ENCODE measurements around the gene ISM1. TPM values are rescaled to one million over a fixed set of nuclear protein-coding genes. Genes with fewer than 3 reads are reported as not detected.

Gene ISM1
- total and polyA plus RNA-seq, 7 experiments from 2014 or later: 1.6 to 3.2 (median 2.4) TPM

DNA sequence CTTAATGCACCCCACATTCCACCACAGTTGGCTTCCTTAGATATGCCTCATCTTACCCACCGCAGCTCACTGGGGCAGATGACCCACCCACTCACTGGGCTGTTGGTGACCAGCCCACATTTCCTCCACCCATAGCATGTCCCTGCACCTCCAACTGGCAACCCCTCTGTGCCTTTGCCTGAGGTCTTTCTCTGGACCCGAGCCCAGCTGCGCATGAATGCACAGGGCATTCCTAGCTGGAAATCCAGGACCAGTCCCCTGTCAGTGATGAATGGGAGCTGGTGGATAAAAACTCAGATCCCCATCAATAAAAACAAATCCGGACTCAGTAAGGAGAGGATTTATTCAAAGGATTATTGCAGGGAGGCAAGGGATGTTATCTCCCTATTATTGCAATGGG is 75.0 kb downstream of the ISM1 start:
- POLR2A ChIA-PET: no interaction called here
- CTCF ChIA-PET: interaction anchor here (1.1 kb wide), 1 partner anchor 36 kb away, joined by 3 read pairs; no protein-coding TSS in a partner anchor
- no peak overlapping the region for H3K27ac Mint-ChIP-seq

GRCh38 chr20:13297147-13297899 is 76.2 kb downstream of the ISM1 start:
- ChIA-PET POLR2A (no interaction called here), CTCF (interaction anchor here (1.1 kb wide), 1 partner anchor 37 kb away, joined by 3 read pairs; no protein-coding TSS in a partner anchor)
- Histone ChIP-seq H3K27ac (ENCODE audit: low read depth, low read length) (no peak overlapping the region), H3K4me1 (ENCODE audit: control insufficient read depth in 2 of 2, insufficient read depth in 2 of 2, low read length in 2 of 2) (no peaks in the 10 kb centered on the region), H3K27me3 (ENCODE audit: control insufficient read depth in 2 of 2, insufficient read depth in 2 of 2, low read length in 2 of 2) (no peaks in the 10 kb centered on the region), H3K9me3 (ENCODE audit: control insufficient read depth in 2 of 3, low read length in 3 of 3) (no peaks in the 10 kb centered on the region), H3K36me3 (ENCODE audit: control insufficient read depth in 2 of 3, insufficient read depth in 3 of 3, low read length in 3 of 3) (no peaks in the 10 kb centered on the region), H3K4me3 (ENCODE audit: low read length) (no peak overlapping the region)
- no peak for DNase-seq
- Mint-ChIP-seq H3K36me3 (peaks cover 0 to 3% (median 0%) of the 10 kb centered on the region in 5 donors), H3K4me1 (no peaks in the 10 kb centered on the region), H3K4me3 (no peak overlapping the region), H3K27ac (no peak overlapping the region), H3K9me3 (no peaks in the 10 kb centered on the region), H3K27me3 (no peaks in the 10 kb centered on the region)
- ATAC-seq: no peak
- intact Hi-C loops (cut with micrococcal nuclease): no loop called here

More for the DNA sequence above, 75.0 kb downstream of the ISM1 start:
- H3K27ac ChIP-seq (ENCODE audit: low read depth, low read length): no peak overlapping the region
- H3K4me3 Mint-ChIP-seq: no peak overlapping the region
- no peaks in the 10 kb centered on the region for H3K9me3 Mint-ChIP-seq
- no peak for DNase-seq
- H3K4me1 ChIP-seq (ENCODE audit: control insufficient read depth in 2 of 2, insufficient read depth in 2 of 2, low read length in 2 of 2): no peaks in the 10 kb centered on the region
- no peaks in the 10 kb centered on the region for H3K36me3 ChIP-seq (ENCODE audit: control insufficient read depth in 2 of 3, insufficient read depth in 3 of 3, low read length in 3 of 3)
- peaks cover 0 to 5% (median 0%) of the 10 kb centered on the region in 5 donors for H3K36me3 Mint-ChIP-seq
- intact Hi-C loops (cut with micrococcal nuclease): no loop called here
- ATAC-seq: no peak
- H3K4me3 ChIP-seq (ENCODE audit: low read length): no peak overlapping the region
- H3K4me1 Mint-ChIP-seq: no peaks in the 10 kb centered on the region
- H3K9me3 ChIP-seq (ENCODE audit: control insufficient read depth in 2 of 3, low read length in 3 of 3): no peaks in the 10 kb centered on the region
- no peaks in the 10 kb centered on the region for H3K27me3 Mint-ChIP-seq
- no peaks in the 10 kb centered on the region for H3K27me3 ChIP-seq (ENCODE audit: control insufficient read depth in 2 of 2, insufficient read depth in 2 of 2, low read length in 2 of 2)

- CTCF ChIA-PET: no interaction called here
Measured at GRCh38 chr20:13298692-13299373, 77.8 kb downstream of the ISM1 start.

GRCh38 chr20:13299401-13299800 is 78.3 kb downstream of the ISM1 start:
- H3K9me3 ChIP-seq (ENCODE audit: control insufficient read depth in 2 of 3, low read length in 3 of 3): peaks cover 0 to 4% (median 0%) of the 10 kb centered on the region in 3 experiments
- Mint-ChIP-seq H3K27me3 (no peaks in the 10 kb centered on the region), H3K27ac (no peak overlapping the region), H3K9me3 (no peaks in the 10 kb centered on the region), H3K36me3 (no peaks in the 10 kb centered on the region), H3K4me1 (no peaks in the 10 kb centered on the region), H3K4me3 (no peak overlapping the region)
- ATAC-seq (no peak), DNase-seq (no peak)
- no peak overlapping the region for H3K27ac ChIP-seq (ENCODE audit: low read depth, low read length)
- intact Hi-C loops (cut with micrococcal nuclease): no loop called here
- H3K27me3 ChIP-seq (ENCODE audit: control insufficient read depth in 2 of 2, insufficient read depth in 2 of 2, low read length in 2 of 2): no peaks in the 10 kb centered on the region
- H3K4me3 ChIP-seq (ENCODE audit: low read length): no peak overlapping the region
- ChIA-PET CTCF (no interaction called here), POLR2A (no interaction called here)
- H3K4me1 ChIP-seq (ENCODE audit: control insufficient read depth in 2 of 2, insufficient read depth in 2 of 2, low read length in 2 of 2): no peaks in the 10 kb centered on the region
- no peaks in the 10 kb centered on the region for H3K36me3 ChIP-seq (ENCODE audit: control insufficient read depth in 2 of 3, insufficient read depth in 3 of 3, low read length in 3 of 3)

More at GRCh38 chr20:13298692-13299373, 77.8 kb downstream of the ISM1 start:
- no peak for ATAC-seq
- DNase-seq: no peak
- no peak overlapping the region for H3K4me3 Mint-ChIP-seq
- no peaks in the 10 kb centered on the region for H3K27me3 Mint-ChIP-seq
- no peaks in the 10 kb centered on the region for H3K9me3 Mint-ChIP-seq
- intact Hi-C loops (cut with micrococcal nuclease): no loop called here
- Histone ChIP-seq H3K27ac (ENCODE audit: low read depth, low read length) (no peak overlapping the region), H3K36me3 (ENCODE audit: control insufficient read depth in 2 of 3, insufficient read depth in 3 of 3, low read length in 3 of 3) (no peaks in the 10 kb centered on the region), H3K27me3 (ENCODE audit: control insufficient read depth in 2 of 2, insufficient read depth in 2 of 2, low read length in 2 of 2) (no peaks in the 10 kb centered on the region), H3K9me3 (ENCODE audit: control insufficient read depth in 2 of 3, low read length in 3 of 3) (peaks cover 0 to 3% (median 0%) of the 10 kb centered on the region in 3 experiments), H3K4me3 (ENCODE audit: low read length) (no peak overlapping the region), H3K4me1 (ENCODE audit: control insufficient read depth in 2 of 2, insufficient read depth in 2 of 2, low read length in 2 of 2) (no peaks in the 10 kb centered on the region)
- H3K36me3 Mint-ChIP-seq: no peaks in the 10 kb centered on the region
- no peaks in the 10 kb centered on the region for H3K4me1 Mint-ChIP-seq
- no peak overlapping the region for H3K27ac Mint-ChIP-seq
- POLR2A ChIA-PET: no interaction called here

GRCh38 chr20:13301596-13301995 is 80.5 kb downstream of the ISM1 start:
- Mint-ChIP-seq H3K27ac (peak overlapping the region in 2 of 9 donors; percentile 1 to 79), H3K36me3 (no peaks in the 10 kb centered on the region), H3K9me3 (peaks cover 0 to 2% (median 0%) of the 10 kb centered on the region in 11 donors), H3K27me3 (no peaks in the 10 kb centered on the region), H3K4me3 (no peak overlapping the region), H3K4me1 (no peaks in the 10 kb centered on the region)
- no peaks in the 10 kb centered on the region for H3K27me3 ChIP-seq (ENCODE audit: control insufficient read depth in 2 of 2, insufficient read depth in 2 of 2, low read length in 2 of 2)
- intact Hi-C loops (cut with micrococcal nuclease): loop anchor here in 1 of 2 donors (5.0 kb wide), 1 partner anchor 329 kb away; no protein-coding TSS in a partner anchor
- H3K27ac ChIP-seq (ENCODE audit: low read depth, low read length): no peak overlapping the region
- H3K9me3 ChIP-seq (ENCODE audit: control insufficient read depth in 2 of 3, low read length in 3 of 3): peaks cover 0 to 4% (median 0%) of the 10 kb centered on the region in 3 experiments
- ATAC-seq (no peak), DNase-seq (no peak)
- no peaks in the 10 kb centered on the region for H3K4me1 ChIP-seq (ENCODE audit: control insufficient read depth in 2 of 2, insufficient read depth in 2 of 2, low read length in 2 of 2)
- no peaks in the 10 kb centered on the region for H3K36me3 ChIP-seq (ENCODE audit: control insufficient read depth in 2 of 3, insufficient read depth in 3 of 3, low read length in 3 of 3)
- CTCF ChIA-PET: interaction anchor here (1.2 to 2.6 kb wide), 8 partner anchors 23 to 184 kb away, joined by 3 to 19 read pairs (median 6); no protein-coding TSS in a partner anchor
- no peak overlapping the region for H3K4me3 ChIP-seq (ENCODE audit: low read length)
- POLR2A ChIA-PET: no interaction called here

- no peaks in the 10 kb centered on the region for H3K4me1 Mint-ChIP-seq
- CTCF ChIA-PET: interaction anchor here (0.6 to 2.6 kb wide), 15 partner anchors 17 to 206 kb away, joined by 3 to 27 read pairs (median 4); no protein-coding TSS in a partner anchor
- Histone ChIP-seq H3K36me3 (ENCODE audit: control insufficient read depth in 2 of 3, insufficient read depth in 3 of 3, low read length in 3 of 3) (no peaks in the 10 kb centered on the region), H3K4me1 (ENCODE audit: control insufficient read depth in 2 of 2, insufficient read depth in 2 of 2, low read length in 2 of 2) (no peaks in the 10 kb centered on the region), H3K4me3 (ENCODE audit: low read length) (no peak overlapping the region), H3K27ac (ENCODE audit: low read depth, low read length) (no peak overlapping the region), H3K9me3 (ENCODE audit: control insufficient read depth in 2 of 3, low read length in 3 of 3) (peaks cover 0 to 4% (median 0%) of the 10 kb centered on the region in 3 experiments), H3K27me3 (ENCODE audit: control insufficient read depth in 2 of 2, insufficient read depth in 2 of 2, low read length in 2 of 2) (no peaks in the 10 kb centered on the region)
- no peaks in the 10 kb centered on the region for H3K36me3 Mint-ChIP-seq
- ATAC-seq (peak; percentile 72), DNase-seq (peak in 8 of 9 donors; percentile 10 to 51 (median 40))
- H3K4me3 Mint-ChIP-seq: no peak overlapping the region
- no peak overlapping the region for H3K27ac Mint-ChIP-seq
- POLR2A ChIA-PET: no interaction called here
- peaks cover 0 to 2% (median 0%) of the 10 kb centered on the region in 11 donors for H3K9me3 Mint-ChIP-seq
- intact Hi-C loops (cut with micrococcal nuclease): loop anchor here (1.0 to 5.0 kb wide), 3 partner anchors 83 to 331 kb away; no protein-coding TSS in a partner anchor
- H3K27me3 Mint-ChIP-seq: peaks cover 0 to 4% (median 0%) of the 10 kb centered on the region in 5 donors
Measured at GRCh38 chr20:13302647-13303450, 81.8 kb downstream of the ISM1 start.

Data from naive thymus-derived CD4-positive, alpha-beta T cell (primary cell).